OCI-LY3 (cell line): ENCODE data around the gene ZFAND2A.
"Not testable (repeated sequence)": the region's sequence is repeated elsewhere in the genome, so short reads cannot be mapped to it uniquely, and the experiment has no call there.

Experiments used
- H2AFZ ChIP-seq: fragments of 200-600, 300-600 bp; shearing (Covaris generic); 2 replicates; pipeline ENCODE4 v1.6.0; 2014; ENCODE audit warnings: antibody characterized with exemption, low read depth, low read length
- H3K27ac ChIP-seq: fragments of 200-600, 300-600 bp; sonication (generic); 2 replicates; pipeline ENCODE4 v1.5.1; 2014; ENCODE audit warnings: mild to moderate bottlenecking, low read length, moderate library complexity, mixed read lengths
- H3K27me3 ChIP-seq: fragments of 200-600, 300-600 bp; sonication (generic); 2 replicates; pipeline ENCODE4 v1.6.1; 2014; ENCODE audit warnings: low read depth, low read length, mixed read lengths
- H3K36me3 ChIP-seq: fragments of 200-600, 300-600 bp; sonication (generic); replicated peaks from 2 replicates; pipeline ENCODE3; 2014; ENCODE audit warnings: low read depth, low read length, mixed read lengths
- H3K4me1 ChIP-seq: fragments of 300-600, 200-600 bp; sonication (generic); 2 replicates; pipeline ENCODE4 v1.6.1; 2014; ENCODE audit warnings: low read length, mixed read lengths
- H3K4me2 ChIP-seq: fragments of 200-600, 300-600 bp; sonication (generic); 2 replicates; pipeline ENCODE4 v1.6.1; 2014; ENCODE audit warnings: low read length, mixed read lengths
- H3K4me3 ChIP-seq: fragments of 300-600, 200-600 bp; sonication (generic); 2 replicates; pipeline ENCODE4 v1.5.1; 2014; ENCODE audit warnings: antibody characterized with exemption, mild to moderate bottlenecking, low read length, moderate library complexity
- H3K79me2 ChIP-seq: fragments of 300-600, 200-600 bp; shearing (Covaris generic); 2 replicates; pipeline ENCODE4 v1.6.1; 2014; ENCODE audit warnings: mild to moderate bottlenecking, low read length, mixed read lengths
- H3K9ac ChIP-seq: fragments of 300-600, 200-600 bp; shearing (Covaris generic); 2 replicates; pipeline ENCODE4 v1.6.0; 2014; ENCODE audit warnings: mild to moderate bottlenecking, low read length, moderate library complexity
- H3K9me3 ChIP-seq: fragments of 200-600, 300-600 bp; shearing (Covaris generic); 2 replicates; pipeline ENCODE4 v1.6.1; 2014; ENCODE audit warnings: low read length, mixed read lengths; ENCODE audit not compliant: insufficient read depth
- H4K20me1 ChIP-seq: fragments of 200-600, 300-600 bp; sonication (generic); 2 replicates; pipeline ENCODE4 v1.6.1; 2016; ENCODE audit warnings: low read length, mixed read lengths; ENCODE audit not compliant: insufficient read depth
- CTCF ChIP-seq: fragments of 200-600, 300-600 bp; sonication (generic); IDR thresholded peaks from 2 replicates; pipeline ENCODE4 v1.5.1; 2014; ENCODE audit warnings: antibody characterized with exemption, low read length, low read depth
- EZH2phosphoT487 ChIP-seq: fragments of 200-600 bp; shearing (Covaris generic); IDR thresholded peaks from 2 replicates; pipeline ENCODE4 v1.6.1; 2018; ENCODE audit warnings: antibody characterized with exemption, mixed run types, low read depth

Gene ZFAND2A

GRCh38 chr7:1172666-1173523 is 12.9 kb upstream of the ZFAND2A start:
- Histone ChIP-seq H4K20me1 (no peaks in the 10 kb centered on the region), H3K79me2 (no peaks in the 10 kb centered on the region), H3K9ac (no peak overlapping the region), H3K4me1 (peaks cover 16% of the 10 kb centered on the region), H3K4me3 (no peak overlapping the region), H3K36me3 (no peaks in the 10 kb centered on the region), H3K9me3 (no peaks in the 10 kb centered on the region), H2AFZ (no peak overlapping the region), H3K4me2 (no peak overlapping the region), H3K27me3 (no peaks in the 10 kb centered on the region), H3K27ac (no peak overlapping the region)
- TF ChIP-seq CTCF: no peak
- TF ChIP-seq EZH2phosphoT487: no peak

GRCh38 chr7:1171516-1171915 is 11.5 kb upstream of the ZFAND2A start:
- not testable (repeated sequence) for H3K9me3 ChIP-seq, H3K4me2 ChIP-seq, H3K79me2 ChIP-seq, H3K4me3 ChIP-seq, H3K9ac ChIP-seq, H2AFZ ChIP-seq, H3K27me3 ChIP-seq, H4K20me1 ChIP-seq, H3K27ac ChIP-seq, H3K36me3 ChIP-seq
- H3K4me1 ChIP-seq: peaks cover 12% of the 10 kb centered on the region

GRCh38 chr7:1170741-1171501 is 10.9 kb upstream of the ZFAND2A start:
- Histone ChIP-seq H4K20me1 (no peaks in the 10 kb centered on the region), H3K27ac (no peak overlapping the region), H3K27me3 (no peaks in the 10 kb centered on the region), H3K9ac (no peak overlapping the region), H3K9me3 (no peaks in the 10 kb centered on the region), H3K4me1 (peaks cover 9% of the 10 kb centered on the region), H3K36me3 (no peaks in the 10 kb centered on the region), H2AFZ (no peak overlapping the region), H3K4me3 (no peak overlapping the region), H3K4me2 (0 out of 2 replicates have a peak overlapping the region, but pooled peaks have one; percentile 3), H3K79me2 (no peaks in the 10 kb centered on the region)
- TF ChIP-seq CTCF (no peak), EZH2phosphoT487 (no peak)

GRCh38 chr7:1169409-1170368 is 9.7 kb upstream of the ZFAND2A start:
- Histone ChIP-seq H3K27ac (peak overlapping the region; percentile 35), H3K9ac (peak overlapping the region; percentile 82), H2AFZ (peak overlapping the region; percentile 67)

More at GRCh38 chr7:1169409-1170368, 9.7 kb upstream of the ZFAND2A start:
- Histone ChIP-seq H3K4me2 (peak overlapping the region; percentile 71), H3K4me3 (peak overlapping the region; percentile 89), H4K20me1 (no peaks in the 10 kb centered on the region), H3K9me3 (no peaks in the 10 kb centered on the region), H3K4me1 (peaks cover 6% of the 10 kb centered on the region; the same call in 1 of the 2 replicates), H3K36me3 (no peaks in the 10 kb centered on the region), H3K27me3 (no peaks in the 10 kb centered on the region), H3K79me2 (no peaks in the 10 kb centered on the region)
- TF ChIP-seq CTCF (peak; percentile 77), EZH2phosphoT487 (no peak)
